IMR-90 (cell line): ENCODE measurements around the gene OR2V2. TPM values are rescaled to one million over a fixed set of nuclear protein-coding genes. Genes with fewer than 3 reads are reported as not detected.

ENCODE experiments used
- ATAC-seq: fragments of 200-7000 bp; cut with Tn5 transposase; 2 replicates; pipeline ENCODE4 v1.9.1; 2020; ENCODE audit warnings: low read depth, mild to moderate bottlenecking, moderate library complexity
- BruUV-seq: library from RNA; stranded (reverse); fragments of 400-500 nt; replicated peaks from 2 replicates; lab custom pipeline; 2021; lab: Mats Ljungman, UMichigan
- CTCF ChIA-PET: fragments of 300-600 bp; formaldehyde crosslinking; extraction: SDS; loops from one replicate; lab custom pipeline; 2021; ENCODE audit warnings: antibody characterized with exemption; lab: Yijun Ruan, JAX
- POLR2A ChIA-PET: fragments of 300-600 bp; sonication (Branson Sonifier 250); formaldehyde crosslinking; loops from one replicate; lab custom pipeline; 2022; ENCODE audit warnings: antibody characterized with exemption; ENCODE audit not compliant: unreplicated experiment; lab: Charles Lee
- DNase-seq: peaks from one replicate; pipeline ENCODE4 v3.0.0; 2013
- H2AFZ ChIP-seq: replicated peaks from 2 replicates; pipeline ENCODE3; 2013; ENCODE audit warnings: low read length, mild to moderate bottlenecking; ENCODE audit not compliant: poor library complexity
- H2AK5ac ChIP-seq: 2 replicates; pipeline ENCODE4 v1.6.1; 2013; ENCODE audit warnings: low read depth, low read length, inconsistent platforms
- H2AK9ac ChIP-seq: replicated peaks from 2 replicates; pipeline ENCODE3; 2013; ENCODE audit warnings: mild to moderate bottlenecking, low read depth, low read length, moderate library complexity; ENCODE audit not compliant: poor library complexity
- H2BK120ac ChIP-seq: 2 replicates; pipeline ENCODE4 v1.6.1; 2013; ENCODE audit warnings: low read depth, low read length, inconsistent platforms
- H2BK15ac ChIP-seq: 3 replicates; pipeline ENCODE4 v1.6.1; 2013; ENCODE audit warnings: low read depth, low read length, inconsistent platforms
- H2BK20ac ChIP-seq: 2 replicates; pipeline ENCODE4 v1.6.1; 2013; ENCODE audit warnings: low read depth, mild to moderate bottlenecking, inconsistent platforms, low read length, moderate library complexity
- H2BK5ac ChIP-seq: 2 replicates; pipeline ENCODE4 v1.6.1; 2013; ENCODE audit warnings: mild to moderate bottlenecking, low read depth, low read length, inconsistent platforms; ENCODE audit not compliant: poor library complexity, severe bottlenecking
- H3K14ac ChIP-seq: replicated peaks from 2 replicates; pipeline ENCODE4 v1.6.1; 2013; ENCODE audit warnings: low read depth, low read length, inconsistent platforms
- H3K18ac ChIP-seq: 2 replicates; pipeline ENCODE4 v1.6.1; 2013; ENCODE audit warnings: low read depth, low read length, control low read depth
- H3K23ac ChIP-seq: 2 replicates; pipeline ENCODE4 v1.6.1; 2013; ENCODE audit warnings: low read depth, low read length, inconsistent platforms
- H3K27ac ChIP-seq: 2 replicates; pipeline ENCODE4 v1.5.1; 2013; ENCODE audit warnings: mild to moderate bottlenecking, control low read depth, low read length; ENCODE audit not compliant: insufficient read depth
- H3K27me3 ChIP-seq: 2 replicates; pipeline ENCODE4 v1.6.1; 2013; ENCODE audit warnings: low read length; ENCODE audit not compliant: control insufficient read depth, insufficient read depth
- H3K36me3 ChIP-seq: 2 replicates; pipeline ENCODE4 v1.6.1; 2013; ENCODE audit warnings: low read length, mixed read lengths; ENCODE audit not compliant: control insufficient read depth, insufficient read depth
- H3K4ac ChIP-seq: 2 replicates; pipeline ENCODE4 v1.6.1; 2013; ENCODE audit warnings: low read depth, low read length, inconsistent platforms
- H3K4me1 ChIP-seq: 2 replicates; pipeline ENCODE4 v1.6.1; 2013; ENCODE audit warnings: low read length, mixed read lengths; ENCODE audit not compliant: control insufficient read depth, insufficient read depth
- H3K4me2 ChIP-seq: 2 replicates; pipeline ENCODE4 v1.6.1; 2013; ENCODE audit warnings: low read depth, mild to moderate bottlenecking, control low read depth, low read length, moderate library complexity
- H3K4me3 ChIP-seq: 2 replicates; pipeline ENCODE4 v1.5.1; 2013; ENCODE audit warnings: low read depth, mild to moderate bottlenecking, control low read depth, low read length, moderate library complexity; ENCODE audit not compliant: insufficient read depth
- H3K56ac ChIP-seq: 2 replicates; pipeline ENCODE4 v1.6.1; 2013; ENCODE audit warnings: low read length, inconsistent platforms; ENCODE audit not compliant: insufficient read depth; ENCODE audit errors: extremely low read depth
- H3K79me1 ChIP-seq, 2 experiments: 2 replicates each; pipeline ENCODE4 v1.6.1; 2013; ENCODE audit warnings: low read length in 2 of 2, inconsistent platforms in 1 of 2, low read depth in 1 of 2
- H3K9ac ChIP-seq: 2 replicates; pipeline ENCODE4 v1.6.1; 2013; ENCODE audit warnings: low read depth, low read length, control low read depth
- H3K9me1 ChIP-seq: 2 replicates; pipeline ENCODE4 v1.6.1; 2013; ENCODE audit warnings: low read length, inconsistent platforms; ENCODE audit not compliant: insufficient read depth
- H3K9me3 ChIP-seq: 2 replicates; pipeline ENCODE4 v1.6.1; 2013; ENCODE audit warnings: low read length; ENCODE audit not compliant: control insufficient read depth, insufficient read depth
- H4K20me1 ChIP-seq: 2 replicates; pipeline ENCODE4 v1.6.1; 2013; ENCODE audit warnings: low read length, inconsistent platforms; ENCODE audit not compliant: insufficient read depth
- H4K5ac ChIP-seq: 2 replicates; pipeline ENCODE4 v1.6.1; 2013; ENCODE audit warnings: mild to moderate bottlenecking, low read depth, low read length, control low read depth
- H4K8ac ChIP-seq, 2 experiments: 2 replicates each; pipeline ENCODE4 v1.6.1; 2013; ENCODE audit warnings: low read depth in 2 of 2, low read length in 2 of 2, control low read depth in 1 of 2, inconsistent platforms in 1 of 2
- H4K91ac ChIP-seq: 2 replicates; pipeline ENCODE4 v1.6.1; 2013; ENCODE audit warnings: low read depth, low read length, inconsistent platforms; ENCODE audit not compliant: insufficient read depth
- CEBPB ChIP-seq: IDR thresholded peaks from 2 replicates; pipeline ENCODE4 v1.6.1; 2012; ENCODE audit warnings: low read depth, low read length, improper control_type of control experiment
- MAFK ChIP-seq: IDR thresholded peaks from 2 replicates; pipeline ENCODE4 v1.6.1; 2012; ENCODE audit warnings: low read depth, low read length, improper control_type of control experiment
- MAZ ChIP-seq: IDR thresholded peaks from 2 replicates; pipeline ENCODE4 v1.6.1; 2012; ENCODE audit warnings: low read depth, mild to moderate bottlenecking, low read length, improper control_type of control experiment, moderate library complexity, borderline replicate concordance
- NFE2L2 ChIP-seq: fragments of 150-350 bp; IDR thresholded peaks from 2 replicates; pipeline ENCODE4 v1.6.1; 2016; ENCODE audit warnings: low read depth, mild to moderate bottlenecking, low read length
- RAD21 ChIP-seq: IDR thresholded peaks from 2 replicates; pipeline ENCODE4 v1.6.1; 2012; ENCODE audit warnings: low read length, improper control_type of control experiment
- RFX5 ChIP-seq: IDR thresholded peaks from 2 replicates; pipeline ENCODE4 v1.8.0; 2012; ENCODE audit warnings: low read depth, mild to moderate bottlenecking, low read length, moderate library complexity
- SMC3 ChIP-seq: fragments of 150-350 bp; IDR thresholded peaks from 2 replicates; pipeline ENCODE4 v1.6.1; 2016; ENCODE audit warnings: low read depth, mild to moderate bottlenecking, antibody characterized with exemption, low read length, moderate library complexity
- WGBS, 2 experiments: methylation state at CpG; one replicate each; pipeline versions ENCODE4 v1.1.5 to v1.1.7; 2013; ENCODE audit warnings: missing lambda C conversion rate in 2 of 2; ENCODE audit not compliant: insufficient read length in 1 of 2; ENCODE audit errors: extremely low coverage in 2 of 2; 5-methylcytosine and 5-hydroxymethylcytosine counted together
- dilution Hi-C: fragments of 300-500 bp; cut with HindIII; formaldehyde crosslinking; loops from one replicate; pipeline ENCODE4 v1.14.3; 2018; ENCODE audit warnings: low sequenced_read_pairs; ENCODE audit not compliant: unreplicated experiment
- in situ Hi-C: fragments of 300-500 bp; cut with MboI; formaldehyde crosslinking; loops from 3 replicates; pipeline ENCODE4 v1.14.3; 2019; ENCODE audit warnings: low sequenced_read_pairs, inconsistent platforms, mixed read lengths
- intact Hi-C: fragments of 100-400 bp; cut with micrococcal nuclease; formaldehyde crosslinking; loops from 2 replicates; pipeline ENCODE4 v1.10.0; 2022
- polyA plus RNA-seq, 3 experiments: library from polyadenylated mRNA; depleted of rRNA; stranded (reverse); fragments of >200 nt; gene quantifications; 2 replicates each; pipeline ENCODE4 v1.2.3, GENCODE V29; 2012; ENCODE audit warnings: low replicate concordance in 1 of 3
- total RNA-seq: library from RNA; depleted of rRNA; stranded (reverse); fragments of >200 nt; gene quantifications from 2 replicates; pipeline ENCODE4 v1.2.3, GENCODE V29; 2012
- TF ChIP-seq, protein P1 (sequence below): conservative IDR thresholded peaks from 2 replicates; pipeline ENCODE4 v1.5.1; 2012; ENCODE audit warnings: mild to moderate bottlenecking, low read depth, low read length, improper control_type of control experiment

Gene OR2V2
- total and polyA plus RNA-seq, 2 of the 4 experiments (the other 2 are of a cell fraction), result not detected

DNA sequence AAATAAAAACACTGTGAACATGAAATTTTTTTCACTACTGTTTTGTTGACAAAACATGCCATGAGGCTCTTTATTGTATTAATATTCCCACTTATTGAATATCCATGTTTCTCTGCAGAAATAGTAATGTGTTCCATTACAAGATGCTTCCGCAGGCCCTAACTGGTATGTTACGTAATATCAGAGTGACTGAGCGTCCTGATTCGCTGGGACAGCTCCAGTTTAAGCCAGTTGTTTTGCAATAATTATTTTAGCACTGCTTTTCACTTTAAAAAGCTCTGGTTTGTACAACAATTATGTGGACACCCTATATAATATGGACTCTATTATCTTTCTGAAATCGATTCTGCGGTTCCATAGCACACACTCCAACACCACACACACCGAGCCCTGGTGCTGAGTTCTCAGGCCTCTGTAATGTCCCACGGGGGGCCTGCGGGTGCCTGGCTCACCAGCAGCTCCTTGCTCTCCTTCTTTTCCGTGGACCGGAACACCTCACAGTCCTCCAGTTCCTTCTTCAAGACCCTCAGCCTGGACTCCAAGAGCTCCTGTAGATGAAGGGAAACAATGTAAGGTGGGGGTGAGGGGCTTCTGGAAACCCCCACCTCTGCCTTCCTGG lies 55.8 kb downstream of the OR2V2 start:
- BruUV-seq, result no TSS peak
- H3K18ac ChIP-seq, result no peak overlapping the region
- no peaks in the 10 kb centered on the region for H3K9me3 ChIP-seq
- ATAC-seq (no peak), DNase-seq (peak; percentile 23)
- no peak overlapping the region for H3K56ac ChIP-seq
- no peak overlapping the region for H2AFZ ChIP-seq
- dilution Hi-C loops, result no loop called here
- 67% methylated on average over 2 of the region's 11 CpGs; no CpG with 5 or more reads in 1 of the 2 experiments for WGBS, 2 experiments
- H2BK5ac ChIP-seq, result no peak overlapping the region
- H2AK9ac ChIP-seq, result no peak overlapping the region
- TF ChIP-seq NFE2L2, result no peak
- TF ChIP-seq, protein P1, sequence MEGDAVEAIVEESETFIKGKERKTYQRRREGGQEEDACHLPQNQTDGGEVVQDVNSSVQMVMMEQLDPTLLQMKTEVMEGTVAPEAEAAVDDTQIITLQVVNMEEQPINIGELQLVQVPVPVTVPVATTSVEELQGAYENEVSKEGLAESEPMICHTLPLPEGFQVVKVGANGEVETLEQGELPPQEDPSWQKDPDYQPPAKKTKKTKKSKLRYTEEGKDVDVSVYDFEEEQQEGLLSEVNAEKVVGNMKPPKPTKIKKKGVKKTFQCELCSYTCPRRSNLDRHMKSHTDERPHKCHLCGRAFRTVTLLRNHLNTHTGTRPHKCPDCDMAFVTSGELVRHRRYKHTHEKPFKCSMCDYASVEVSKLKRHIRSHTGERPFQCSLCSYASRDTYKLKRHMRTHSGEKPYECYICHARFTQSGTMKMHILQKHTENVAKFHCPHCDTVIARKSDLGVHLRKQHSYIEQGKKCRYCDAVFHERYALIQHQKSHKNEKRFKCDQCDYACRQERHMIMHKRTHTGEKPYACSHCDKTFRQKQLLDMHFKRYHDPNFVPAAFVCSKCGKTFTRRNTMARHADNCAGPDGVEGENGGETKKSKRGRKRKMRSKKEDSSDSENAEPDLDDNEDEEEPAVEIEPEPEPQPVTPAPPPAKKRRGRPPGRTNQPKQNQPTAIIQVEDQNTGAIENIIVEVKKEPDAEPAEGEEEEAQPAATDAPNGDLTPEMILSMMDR, result no peak
- TF ChIP-seq MAZ, result no peak
- TF ChIP-seq CEBPB, result peak; percentile 93
- no peak for TF ChIP-seq SMC3
- no peak for TF ChIP-seq RAD21
- no peak for TF ChIP-seq RFX5
- TF ChIP-seq MAFK, result no peak
- no peak overlapping the region for H4K5ac ChIP-seq
- no peak overlapping the region for H2BK15ac ChIP-seq
- H2BK120ac ChIP-seq, result no peak overlapping the region
- no peaks in the 10 kb centered on the region; the same call in 1 of the 2 replicates for H3K27me3 ChIP-seq
- no peak overlapping the region for H3K27ac ChIP-seq
- no peak overlapping the region for H3K4me3 ChIP-seq
- no peak overlapping the region for H3K23ac ChIP-seq
- H3K4ac ChIP-seq, result no peak overlapping the region
- intact Hi-C loops, result no loop called here
- no peaks in the 10 kb centered on the region for H4K20me1 ChIP-seq
- H3K14ac ChIP-seq, result no peak overlapping the region
- H3K4me1 ChIP-seq, result peaks cover 4% of the 10 kb centered on the region; the same call in 1 of the 2 replicates
- H3K4me2 ChIP-seq, result no peak overlapping the region
- no peak overlapping the region for H2AK5ac ChIP-seq
- no peaks in the 10 kb centered on the region for H3K36me3 ChIP-seq
- no peak overlapping the region for H3K9ac ChIP-seq
- no peak overlapping the region for H4K91ac ChIP-seq
- in situ Hi-C loops, result no loop called here
- POLR2A ChIA-PET, result no interaction called here
- no peak overlapping the region for H2BK20ac ChIP-seq
- 0 out of 2 replicates have a peak, but pooled peaks cover 6% of the 10 kb centered on the region for H3K9me1 ChIP-seq
- H4K8ac ChIP-seq, result no peak overlapping the region
- H3K79me1 ChIP-seq, result no peaks in the 10 kb centered on the region
- CTCF ChIA-PET, result interaction anchor here (0.6 kb wide), 1 partner anchor 62 kb away, joined by 5 read pairs; no protein-coding TSS in a partner anchor
